ENCODE data around the gene GALNT17.

Gene GALNT17

DNA sequence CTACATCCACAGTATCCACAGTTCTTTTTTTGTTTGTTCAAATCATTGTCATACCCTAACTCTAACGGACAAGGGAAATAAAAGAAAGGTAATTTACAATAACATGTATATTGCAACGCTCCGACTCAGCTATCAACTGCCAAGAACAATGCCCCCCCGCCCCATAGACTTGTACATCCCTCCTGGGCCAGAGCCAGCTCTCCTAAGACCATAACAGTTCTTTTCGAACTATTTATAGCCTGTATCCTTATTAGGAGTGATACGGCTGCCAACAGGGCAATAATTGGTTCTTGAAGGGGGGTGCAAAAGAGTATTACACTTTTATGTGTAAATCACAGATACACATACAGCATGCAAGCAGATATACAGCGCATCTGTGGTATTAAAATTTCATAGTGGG, 495.7 kb downstream of the GALNT17 start:
- no peaks in the 10 kb centered on the region for H3K9me3 ChIP-seq (ENCODE audit: control insufficient read depth, insufficient read depth, low read depth, low read length)
- H3K36me3 ChIP-seq (ENCODE audit: control insufficient read depth in 2 of 2, insufficient read depth in 1 of 2, low read length in 2 of 2), result no peaks in the 10 kb centered on the region
- ChIA-PET POLR2A (no interaction called here), CTCF (no interaction called here)
- no peak overlapping the region for H3K27ac ChIP-seq (ENCODE audit: extremely low read depth, low read depth, low read length)
- no peak for TF ChIP-seq ZNF274 (IDR thresholded peaks at IDR 0.05; ENCODE audit: low read length)
- no peak for TF ChIP-seq ZNF274 (tag by site-specific recombination; IDR thresholded peaks at IDR 0.05; ENCODE audit: borderline replicate concordance)
- TF ChIP-seq, protein P1, sequence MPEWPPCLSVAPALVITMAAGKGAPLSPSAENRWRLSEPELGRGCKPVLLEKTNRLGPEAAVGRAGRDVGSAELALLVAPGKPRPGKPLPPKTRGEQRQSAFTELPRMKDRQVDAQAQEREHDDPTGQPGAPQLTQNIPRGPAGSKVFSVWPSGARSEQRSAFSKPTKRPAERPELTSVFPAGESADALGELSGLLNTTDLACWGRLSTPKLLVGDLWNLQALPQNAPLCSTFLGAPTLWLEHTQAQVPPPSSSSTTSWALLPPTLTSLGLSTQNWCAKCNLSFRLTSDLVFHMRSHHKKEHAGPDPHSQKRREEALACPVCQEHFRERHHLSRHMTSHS (tag by site-specific recombination; IDR thresholded peaks at IDR 0.05), result no peak
- TF ChIP-seq, protein P2, sequence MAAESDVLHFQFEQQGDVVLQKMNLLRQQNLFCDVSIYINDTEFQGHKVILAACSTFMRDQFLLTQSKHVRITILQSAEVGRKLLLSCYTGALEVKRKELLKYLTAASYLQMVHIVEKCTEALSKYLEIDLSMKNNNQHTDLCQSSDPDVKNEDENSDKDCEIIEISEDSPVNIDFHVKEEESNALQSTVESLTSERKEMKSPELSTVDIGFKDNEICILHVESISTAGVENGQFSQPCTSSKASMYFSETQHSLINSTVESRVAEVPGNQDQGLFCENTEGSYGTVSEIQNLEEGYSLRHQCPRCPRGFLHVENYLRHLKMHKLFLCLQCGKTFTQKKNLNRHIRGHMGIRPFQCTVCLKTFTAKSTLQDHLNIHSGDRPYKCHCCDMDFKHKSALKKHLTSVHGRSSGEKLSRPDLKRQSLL (tag by site-specific recombination; IDR thresholded peaks at IDR 0.05), result no peak
- TF ChIP-seq MZF1 (tag by site-specific recombination; IDR thresholded peaks at IDR 0.05; ENCODE audit: borderline replicate concordance), result no peak
- TF ChIP-seq OVOL3 (tag by site-specific recombination; IDR thresholded peaks at IDR 0.05), result no peak
- no peak for TF ChIP-seq ZNF629 (tag by site-specific recombination; IDR thresholded peaks at IDR 0.05)
- no peak for TF ChIP-seq IKZF3 (tag by site-specific recombination; IDR thresholded peaks at IDR 0.05)
- TF ChIP-seq ZNF76 (tag by site-specific recombination; IDR thresholded peaks at IDR 0.05; ENCODE audit: borderline replicate concordance, low read depth), result no peak
- TF ChIP-seq PBX3 (CRISPR knock-in tag; IDR thresholded peaks at IDR 0.05), result no peak
- no peak for TF ChIP-seq PRDM2 (tag by site-specific recombination; IDR thresholded peaks at IDR 0.05; ENCODE audit: borderline replicate concordance)
- no peak for TF ChIP-seq SP3 (tag by site-specific recombination; IDR thresholded peaks at IDR 0.05)
- TF ChIP-seq, protein P3, sequence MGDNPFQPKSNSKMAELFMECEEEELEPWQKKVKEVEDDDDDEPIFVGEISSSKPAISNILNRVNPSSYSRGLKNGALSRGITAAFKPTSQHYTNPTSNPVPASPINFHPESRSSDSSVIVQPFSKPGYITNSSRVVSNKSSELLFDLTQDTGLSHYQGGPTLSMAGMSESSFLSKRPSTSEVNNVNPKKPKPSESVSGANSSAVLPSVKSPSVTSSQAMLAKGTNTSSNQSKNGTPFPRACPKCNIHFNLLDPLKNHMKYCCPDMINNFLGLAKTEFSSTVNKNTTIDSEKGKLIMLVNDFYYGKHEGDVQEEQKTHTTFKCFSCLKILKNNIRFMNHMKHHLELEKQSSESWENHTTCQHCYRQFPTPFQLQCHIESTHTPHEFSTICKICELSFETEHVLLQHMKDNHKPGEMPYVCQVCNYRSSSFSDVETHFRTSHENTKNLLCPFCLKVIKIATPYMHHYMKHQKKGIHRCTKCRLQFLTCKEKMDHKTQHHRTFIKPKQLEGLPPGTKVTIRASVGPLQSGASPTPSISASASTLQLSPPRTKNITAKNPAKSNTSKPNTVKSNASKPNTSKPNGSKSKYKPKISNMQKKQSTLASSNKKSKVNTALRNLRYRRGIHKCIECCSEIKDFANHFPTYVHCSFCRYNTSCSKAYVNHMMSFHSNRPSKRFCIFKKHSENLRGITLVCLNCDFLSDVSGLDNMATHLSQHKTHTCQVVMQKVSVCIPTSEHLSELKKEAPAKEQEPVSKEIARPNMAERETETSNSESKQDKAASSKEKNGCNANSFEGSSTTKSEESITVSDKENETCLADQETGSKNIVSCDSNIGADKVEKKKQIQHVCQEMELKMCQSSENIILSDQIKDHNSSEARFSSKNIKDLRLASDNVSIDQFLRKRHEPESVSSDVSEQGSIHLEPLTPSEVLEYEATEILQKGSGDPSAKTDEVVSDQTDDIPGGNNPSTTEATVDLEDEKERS (tag by site-specific recombination; IDR thresholded peaks at IDR 0.05), result no peak
- no peak for TF ChIP-seq GLIS1 (tag by site-specific recombination; IDR thresholded peaks at IDR 0.05)
- no peak for TF ChIP-seq SCRT2 (tag by site-specific recombination; IDR thresholded peaks at IDR 0.05)
- H3K4me3 ChIP-seq (ENCODE audit: low read depth, low read length), result no peak overlapping the region
- no peaks in the 10 kb centered on the region for H3K4me1 ChIP-seq (ENCODE audit: control insufficient read depth, insufficient read depth, low read length)

All from HEK293 (cell line).